Memory B cell (primary cell): ENCODE data around the gene DRICH1.
"Not testable (repeated sequence)": the region's sequence is repeated elsewhere in the genome, so short reads cannot be mapped to it uniquely, and the experiment has no call there.

Experiments
- ATAC-seq: fragments of 150-1000 bp; cut with Tn5 transposase; 2 replicates; pipeline ENCODE4 v1.10.0; 2021; ENCODE audit warnings: low read depth, mild to moderate bottlenecking, moderate library complexity
- DNase-seq, 2 donors: peaks; one replicate each; pipeline ENCODE4 v3.0.0; 2022; ENCODE audit warnings: low spot score in 2 of 2
- H3K27ac Mint-ChIP-seq: one replicate; pipeline ENCODE4 v1.8.0; 2022; ENCODE audit warnings: mild to moderate bottlenecking, moderate library complexity, mixed read lengths
- H3K27me3 Mint-ChIP-seq: one replicate; pipeline ENCODE4 v1.8.0; 2022; ENCODE audit warnings: mixed read lengths
- H3K36me3 Mint-ChIP-seq: one replicate; pipeline ENCODE4 v1.8.0; 2022; ENCODE audit warnings: mild to moderate bottlenecking, mixed read lengths
- H3K4me1 Mint-ChIP-seq: one replicate; pipeline ENCODE4 v1.8.0; 2022; ENCODE audit warnings: mixed read lengths
- H3K4me3 Mint-ChIP-seq: one replicate; pipeline ENCODE4 v1.8.0; 2022; ENCODE audit warnings: mild to moderate bottlenecking, moderate library complexity, mixed read lengths
- H3K9me3 Mint-ChIP-seq: one replicate; pipeline ENCODE4 v1.8.0; 2022; ENCODE audit warnings: mixed read lengths

Gene DRICH1

GRCh38 chr22:23560215-23560614 lies 71.9 kb downstream of the DRICH1 start:
- not testable (repeated sequence) for H3K27ac Mint-ChIP-seq

More at GRCh38 chr22:23560215-23560614, 71.9 kb downstream of the DRICH1 start:
- H3K9me3 Mint-ChIP-seq, H3K36me3 Mint-ChIP-seq, H3K4me3 Mint-ChIP-seq, H3K4me1 Mint-ChIP-seq, ATAC-seq, DNase-seq: not testable (repeated sequence)
- peaks cover 20% of the 10 kb centered on the region for H3K27me3 Mint-ChIP-seq
